NB4 (cell line): ENCODE measurements around the gene KCTD6.

Experiments
- DNase-seq: peaks from one replicate; pipeline ENCODE4 v3.0.0; 2010; ENCODE audit warnings: low read depth
- H3K4me3 ChIP-seq: one replicate; pipeline ENCODE4 v1.5.1; 2011; ENCODE audit warnings: mild to moderate bottlenecking, low read depth, low read length, moderate library complexity
- MYC ChIP-seq: IDR thresholded peaks from 2 replicates; pipeline ENCODE4 v1.6.1; 2011; ENCODE audit warnings: low read depth, low read length
- POLR2A ChIP-seq: IDR thresholded peaks from 2 replicates; pipeline ENCODE4 v1.6.1; 2011; ENCODE audit warnings: mild to moderate bottlenecking; ENCODE audit not compliant: insufficient read length; ENCODE audit errors: extremely low read depth
- TF ChIP-seq, protein P1 (sequence below): IDR thresholded peaks from one replicate; pipeline ENCODE4 v1.5.1; 2012; ENCODE audit warnings: low read depth, low read length
- TF ChIP-seq, protein P2 (sequence below): IDR thresholded peaks from 2 replicates; pipeline ENCODE4 v1.6.1; 2011; ENCODE audit warnings: low read depth, low read length

The KCTD6 gene

DNA sequence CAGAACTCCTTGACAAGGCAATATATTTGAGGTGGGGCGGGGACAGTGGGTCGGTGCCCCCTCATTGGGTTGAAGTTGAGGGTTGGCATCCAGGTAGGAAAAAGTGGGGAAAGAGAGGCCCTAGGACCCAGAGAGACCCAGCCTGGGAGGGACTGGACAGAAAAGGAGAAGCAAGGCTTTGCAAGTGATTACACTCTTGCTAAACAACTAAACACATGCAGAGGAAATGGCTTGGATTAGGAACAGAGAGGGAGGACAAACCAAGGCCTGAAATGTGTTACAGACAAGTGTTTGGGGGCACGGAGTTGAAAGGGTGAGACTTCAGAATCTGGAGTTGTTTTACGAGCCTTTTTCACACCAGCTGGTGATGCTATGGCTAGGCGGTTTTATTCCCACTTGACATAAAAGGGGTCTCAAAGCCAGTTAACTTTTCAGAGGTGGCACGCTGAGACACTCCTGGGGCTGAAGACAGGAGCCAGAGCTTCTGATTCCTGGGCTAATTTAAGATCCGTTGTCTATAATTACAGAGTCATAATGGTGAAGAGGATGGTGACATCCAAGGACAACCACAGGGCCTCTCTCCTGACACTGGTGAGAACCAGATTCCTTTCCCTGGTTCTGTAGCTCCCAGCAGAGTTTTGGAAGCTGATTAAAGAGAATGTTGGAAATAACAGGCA, 7.7 kb upstream of the KCTD6 start:
- peak; percentile 49 for DNase-seq
- TF ChIP-seq POLR2A, result no peak
- TF ChIP-seq MYC, result no peak
- TF ChIP-seq, protein P1, sequence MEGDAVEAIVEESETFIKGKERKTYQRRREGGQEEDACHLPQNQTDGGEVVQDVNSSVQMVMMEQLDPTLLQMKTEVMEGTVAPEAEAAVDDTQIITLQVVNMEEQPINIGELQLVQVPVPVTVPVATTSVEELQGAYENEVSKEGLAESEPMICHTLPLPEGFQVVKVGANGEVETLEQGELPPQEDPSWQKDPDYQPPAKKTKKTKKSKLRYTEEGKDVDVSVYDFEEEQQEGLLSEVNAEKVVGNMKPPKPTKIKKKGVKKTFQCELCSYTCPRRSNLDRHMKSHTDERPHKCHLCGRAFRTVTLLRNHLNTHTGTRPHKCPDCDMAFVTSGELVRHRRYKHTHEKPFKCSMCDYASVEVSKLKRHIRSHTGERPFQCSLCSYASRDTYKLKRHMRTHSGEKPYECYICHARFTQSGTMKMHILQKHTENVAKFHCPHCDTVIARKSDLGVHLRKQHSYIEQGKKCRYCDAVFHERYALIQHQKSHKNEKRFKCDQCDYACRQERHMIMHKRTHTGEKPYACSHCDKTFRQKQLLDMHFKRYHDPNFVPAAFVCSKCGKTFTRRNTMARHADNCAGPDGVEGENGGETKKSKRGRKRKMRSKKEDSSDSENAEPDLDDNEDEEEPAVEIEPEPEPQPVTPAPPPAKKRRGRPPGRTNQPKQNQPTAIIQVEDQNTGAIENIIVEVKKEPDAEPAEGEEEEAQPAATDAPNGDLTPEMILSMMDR, result no peak
- TF ChIP-seq, protein P2, sequence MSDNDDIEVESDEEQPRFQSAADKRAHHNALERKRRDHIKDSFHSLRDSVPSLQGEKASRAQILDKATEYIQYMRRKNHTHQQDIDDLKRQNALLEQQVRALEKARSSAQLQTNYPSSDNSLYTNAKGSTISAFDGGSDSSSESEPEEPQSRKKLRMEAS, result no peak; the same call in 1 of the 2 replicates
- no peak overlapping the region for H3K4me3 ChIP-seq

DNA sequence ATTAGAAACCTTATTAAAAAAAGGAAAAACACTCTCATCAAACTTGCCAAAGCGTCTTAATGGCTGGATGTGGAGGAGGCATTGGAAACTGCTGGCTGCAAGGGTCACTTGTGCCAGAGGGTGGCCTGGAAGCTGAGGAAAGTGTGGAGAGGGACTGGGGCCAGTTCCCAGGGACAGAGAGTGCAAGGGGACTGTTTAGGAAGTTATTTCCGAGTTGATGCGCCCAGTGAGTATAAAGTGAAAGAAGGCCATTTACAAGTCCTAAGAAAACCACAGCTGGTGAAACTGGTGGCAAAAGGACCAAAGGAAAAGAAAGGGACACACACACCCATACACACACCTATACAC, 7.2 kb upstream of the KCTD6 start:
- H3K4me3 ChIP-seq, result no peak overlapping the region
- TF ChIP-seq, protein P2, result no peak
- TF ChIP-seq MYC (no peak), POLR2A (no peak)
- TF ChIP-seq, protein P1, result no peak
- DNase-seq, result no peak

DNA sequence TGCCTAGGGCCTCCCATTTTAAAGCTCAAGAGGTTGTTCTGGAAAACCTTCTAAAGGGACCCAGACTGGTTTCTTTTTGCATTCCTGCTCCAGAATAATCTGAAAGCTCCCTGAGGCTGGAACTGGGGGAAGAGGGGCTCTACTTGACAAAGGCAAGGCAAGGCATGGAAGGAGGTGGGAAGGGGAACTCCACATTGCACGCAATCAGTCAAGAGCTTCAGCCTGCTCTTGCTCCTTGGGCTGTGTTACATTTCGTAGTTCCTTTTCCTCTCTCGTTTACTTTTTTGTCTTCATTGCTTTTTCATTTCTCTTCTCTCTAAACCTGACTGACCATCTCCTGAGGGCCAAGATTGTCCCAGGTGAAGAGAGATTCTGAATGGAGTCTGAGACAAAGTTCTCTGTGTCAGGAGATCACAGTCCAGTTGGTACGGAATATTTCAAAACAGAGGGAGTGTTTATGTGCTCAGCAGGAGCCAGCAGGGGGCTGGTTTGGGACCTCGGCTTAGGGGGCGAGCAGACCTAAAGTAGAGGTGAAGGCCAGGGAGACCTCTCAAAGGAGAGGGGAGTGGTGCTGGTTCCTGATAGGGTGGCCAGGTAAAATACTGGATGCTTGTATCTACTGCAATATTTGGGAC, 6.0 kb upstream of the KCTD6 start:
- no peak overlapping the region for H3K4me3 ChIP-seq
- DNase-seq, result no peak
- TF ChIP-seq, protein P1, result no peak
- no peak for TF ChIP-seq POLR2A
- no peak for TF ChIP-seq MYC
- TF ChIP-seq, protein P2, result no peak

DNA sequence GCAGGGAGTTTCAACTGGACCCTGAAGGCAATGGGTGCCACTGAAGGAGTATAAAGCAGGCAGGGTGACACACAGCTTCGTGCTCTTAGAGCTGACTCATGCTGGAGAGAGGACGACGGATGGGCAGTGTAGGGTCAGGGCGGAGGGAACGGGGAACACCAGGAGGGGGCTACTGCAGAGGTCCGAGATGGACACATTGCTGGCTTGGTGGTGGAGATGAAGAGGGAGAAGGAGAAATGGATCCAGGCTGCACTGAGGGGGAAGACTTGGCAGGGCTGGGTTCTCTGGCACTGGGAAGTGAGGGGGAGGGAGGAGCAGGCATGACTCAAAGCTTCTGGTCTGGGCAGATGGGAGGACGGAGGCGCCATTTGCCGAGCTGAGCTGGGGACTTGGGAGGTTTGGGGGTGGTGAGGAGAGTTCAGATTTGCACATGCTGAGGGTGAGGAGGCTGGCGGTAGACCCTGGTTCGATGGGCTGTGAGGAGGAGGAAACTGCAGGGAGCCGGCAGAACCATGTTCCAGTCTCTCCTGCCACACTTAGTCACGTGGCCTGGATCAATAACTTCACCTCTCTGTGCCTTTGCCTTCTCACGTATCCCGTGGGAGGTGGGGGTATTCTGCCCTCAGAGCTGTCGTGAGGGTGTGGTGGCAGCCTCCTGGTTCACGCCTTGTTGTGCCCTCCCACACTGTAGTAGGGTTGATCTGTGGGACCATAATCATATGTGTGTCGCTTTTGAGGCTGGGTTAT, 4.6 kb upstream of the KCTD6 start:
- peak; percentile 51 for DNase-seq
- TF ChIP-seq POLR2A (no peak), MYC (0 out of 2 replicates have a peak, but pooled peaks have one; percentile 33)
- TF ChIP-seq, protein P2, result peak; percentile 12; the same call in 1 of the 2 replicates
- TF ChIP-seq, protein P1, result no peak
- no peak overlapping the region for H3K4me3 ChIP-seq

DNA sequence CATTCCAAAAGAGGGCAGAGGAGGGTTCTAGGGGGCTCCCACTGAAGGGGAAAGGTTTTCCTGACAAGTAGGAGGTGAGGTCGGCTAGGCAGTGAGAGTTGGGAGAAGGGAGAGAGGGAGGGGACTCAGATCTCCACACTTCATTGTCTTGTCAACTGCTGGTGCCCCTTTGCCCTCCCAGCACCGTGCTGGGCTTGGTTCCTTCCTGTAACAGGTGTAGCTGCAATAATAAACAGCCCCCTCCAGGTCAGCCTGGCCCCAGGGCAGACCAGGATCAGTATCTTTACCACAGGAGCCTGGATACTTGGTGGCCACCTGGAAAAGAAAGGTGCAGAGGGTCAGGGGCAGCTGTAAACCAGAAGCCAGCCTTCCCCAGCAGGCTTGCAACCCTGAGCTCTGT, 2.9 kb upstream of the KCTD6 start:
- no peak for DNase-seq
- no peak overlapping the region for H3K4me3 ChIP-seq

More for the DNA sequence above, 2.9 kb upstream of the KCTD6 start:
- TF ChIP-seq POLR2A (no peak), MYC (no peak)
- TF ChIP-seq, protein P1, result no peak
- TF ChIP-seq, protein P2, result no peak
